GM23338 (cell line): Measurements from ENCODE around the gene RBPJ. TPM values are rescaled to one million over a fixed set of nuclear protein-coding genes. Genes with fewer than 3 reads are reported as not detected.

ENCODE experiments used
- ATAC-seq: fragments of 200-7000 bp; cut with Tn5 transposase; 3 replicates; pipeline ENCODE4 v1.9.1; 2020
- DNase-seq: peaks from one replicate; pipeline ENCODE4 v3.0.0-alpha.2; 2015; ENCODE audit warnings: low spot score
- H2AFZ ChIP-seq: fragments of 200-600 bp; sonication (generic); 2 replicates; pipeline ENCODE4 v1.8.0; 2016; ENCODE audit warnings: antibody characterized with exemption, mild to moderate bottlenecking, moderate library complexity
- H3F3A ChIP-seq: fragments of 200-600 bp; sonication (generic); replicated peaks from 2 replicates; pipeline ENCODE4 v1.8.0; 2017; ENCODE audit warnings: antibody characterized with exemption, mixed run types, low read depth
- H3K27ac ChIP-seq: fragments of 200-600 bp; sonication (generic); 2 replicates; pipeline ENCODE4 v1.6.1; 2016; ENCODE audit warnings: low read depth
- H3K27me3 ChIP-seq: fragments of 200-600 bp; sonication (generic); 2 replicates; pipeline ENCODE4 v1.8.0; 2016; ENCODE audit warnings: mild to moderate bottlenecking, mixed run types, moderate library complexity; ENCODE audit not compliant: insufficient read depth
- H3K36me3 ChIP-seq: fragments of 200-600 bp; sonication (generic); 2 replicates; pipeline ENCODE4 v1.8.0; 2016; ENCODE audit warnings: mild to moderate bottlenecking; ENCODE audit not compliant: insufficient read depth
- H3K4me1 ChIP-seq: fragments of 200-600 bp; sonication (generic); 2 replicates; pipeline ENCODE4 v1.8.0; 2016; ENCODE audit warnings: mild to moderate bottlenecking, moderate library complexity; ENCODE audit not compliant: insufficient read depth
- H3K4me2 ChIP-seq: fragments of 200-600 bp; sonication (generic); 2 replicates; pipeline ENCODE4 v1.7.1; 2017; ENCODE audit warnings: mixed run types
- H3K4me3 ChIP-seq: fragments of 200-600 bp; sonication (generic); 2 replicates; pipeline ENCODE4 v1.6.1; 2016; ENCODE audit warnings: mixed run types
- H3K79me2 ChIP-seq: fragments of 200-600 bp; sonication (generic); replicated peaks from 2 replicates; pipeline ENCODE4 v1.8.0; 2017; ENCODE audit warnings: mild to moderate bottlenecking; ENCODE audit not compliant: insufficient read depth
- H3K9me2 ChIP-seq: fragments of 200-600 bp; sonication (generic); 2 replicates; pipeline ENCODE4 v1.8.0; 2017; ENCODE audit not compliant: insufficient read depth
- H4K20me1 ChIP-seq: fragments of 200-600 bp; sonication (generic); replicated peaks from 2 replicates; pipeline ENCODE4 v1.8.0; 2017; ENCODE audit warnings: mild to moderate bottlenecking; ENCODE audit not compliant: insufficient read depth
- H3K27ac Mint-ChIP-seq: 2 replicates; pipeline ENCODE4 v1.8.0; 2020; ENCODE audit warnings: inconsistent platforms, mild to moderate bottlenecking, moderate library complexity, mixed read lengths
- H3K27me3 Mint-ChIP-seq: 3 replicates; pipeline ENCODE4 v1.8.0; 2022; ENCODE audit warnings: low read depth, mild to moderate bottlenecking, moderate library complexity, mixed read lengths, inconsistent platforms; ENCODE audit not compliant: insufficient read depth, poor library complexity
- H3K36me3 Mint-ChIP-seq: 3 replicates; pipeline ENCODE4 v1.8.0; 2021; ENCODE audit warnings: low read depth, mild to moderate bottlenecking, inconsistent platforms, moderate library complexity, mixed read lengths
- H3K4me1 Mint-ChIP-seq: 3 replicates; pipeline ENCODE4 v1.8.0; 2020; ENCODE audit warnings: mild to moderate bottlenecking, inconsistent platforms, mixed read lengths
- H3K4me3 Mint-ChIP-seq: 3 replicates; pipeline ENCODE4 v1.8.0; 2021; ENCODE audit warnings: moderate library complexity, mild to moderate bottlenecking, inconsistent platforms, mixed read lengths
- H3K9me3 Mint-ChIP-seq: 3 replicates; pipeline ENCODE4 v1.8.0; 2020; ENCODE audit warnings: moderate library complexity, mild to moderate bottlenecking, inconsistent platforms, mixed read lengths
- CREB1 ChIP-seq: fragments of 250-450 bp; sonication (Bioruptor Pico); IDR thresholded peaks from 2 replicates; pipeline ENCODE4 v1.5.0; 2020; ENCODE audit warnings: low read depth, mild to moderate bottlenecking, moderate library complexity
- CTCF ChIP-seq, 2 experiments: fragments of 200-600 bp in 1 of 2; sonication (generic) in 1 of 2; conservative IDR thresholded peaks; 2 replicates each; pipeline versions ENCODE4 v1.5.1 to v1.6.1; 2016 to 2017; ENCODE audit warnings: antibody characterized with exemption in 2 of 2, low read depth in 2 of 2, mild to moderate bottlenecking in 2 of 2, moderate library complexity in 1 of 2
- ETS1 ChIP-seq: IDR thresholded peaks from 2 replicates; pipeline ENCODE4 v1.6.1; 2016; ENCODE audit warnings: antibody characterized with exemption
- EZH2 ChIP-seq: fragments of 200-600 bp; sonication (generic); IDR thresholded peaks from one replicate; pipeline ENCODE4 v1.8.0; 2017; ENCODE audit warnings: antibody characterized with exemption, mild to moderate bottlenecking, low read depth; ENCODE audit not compliant: unreplicated experiment
- EZH2phosphoT487 ChIP-seq: fragments of 200-600 bp; sonication (generic); IDR thresholded peaks from one replicate; pipeline ENCODE4 v1.8.1; 2018; ENCODE audit warnings: antibody characterized with exemption; ENCODE audit not compliant: unreplicated experiment
- JUNB ChIP-seq: IDR thresholded peaks from one replicate; pipeline ENCODE4 v1.6.1; 2016; ENCODE audit warnings: antibody characterized with exemption; ENCODE audit not compliant: unreplicated experiment
- NANOG ChIP-seq: IDR thresholded peaks from 2 replicates; pipeline ENCODE4 v1.6.1; 2016; ENCODE audit warnings: antibody characterized with exemption, borderline replicate concordance
- POLR2AphosphoS5 ChIP-seq: IDR thresholded peaks from 2 replicates; pipeline ENCODE4 v1.6.1; 2016; ENCODE audit warnings: antibody characterized with exemption, low read depth
- REST ChIP-seq: IDR thresholded peaks from one replicate; pipeline ENCODE4 v1.6.1; 2018; ENCODE audit warnings: antibody characterized with exemption; ENCODE audit not compliant: unreplicated experiment
- STAT1 ChIP-seq: IDR thresholded peaks from one replicate; pipeline ENCODE4 v1.6.1; 2016; ENCODE audit warnings: antibody characterized with exemption; ENCODE audit not compliant: unreplicated experiment
- ZNF114 ChIP-seq: fragments of 250-450 bp; sonication (Bioruptor Pico); IDR thresholded peaks from 2 replicates; pipeline ENCODE4 v1.5.0; 2020; ENCODE audit warnings: mild to moderate bottlenecking, moderate library complexity
- ZNF331 ChIP-seq: fragments of 250-450 bp; sonication (Bioruptor Pico); IDR thresholded peaks from 2 replicates; pipeline ENCODE4 v1.5.0; 2020; ENCODE audit warnings: low read depth, mild to moderate bottlenecking, moderate library complexity
- ZNF462 ChIP-seq: fragments of 250-450 bp; sonication (Bioruptor Pico); IDR thresholded peaks from 2 replicates; pipeline ENCODE4 v1.5.0; 2020; ENCODE audit warnings: mild to moderate bottlenecking, moderate library complexity
- polyA plus RNA-seq: library from polyadenylated mRNA; unstranded; fragments of >200 nt; fragmentation: Nextera tagmentation; extraction: Ambion mirVana; gene quantifications from 2 replicates; pipeline ENCODE4 v1.2.1, GENCODE V29; 2016
- total RNA-seq: library from RNA; depleted of rRNA; stranded (reverse); fragments of >200 nt; shearing (Covaris generic); gene quantifications from 2 replicates; pipeline ENCODE4 v1.2.3, GENCODE V29; 2014

Gene RBPJ
- total and polyA plus RNA-seq, 2 experiments from 2014 or later: 212 to 457 TPM

GRCh38 chr4:26471890-26472289, 151.1 kb downstream of the RBPJ start:
- no peaks in the 10 kb centered on the region for H3K27me3 ChIP-seq
- 0 out of 2 replicates have a peak, but pooled peaks cover 3% of the 10 kb centered on the region for H3K9me2 ChIP-seq
- TF ChIP-seq ZNF462 (no peak), EZH2phosphoT487 (no peak), ETS1 (no peak), STAT1 (no peak), CTCF (conservative IDR thresholded peaks at IDR 0.05; ENCODE audit: low read depth in 2 of 2) (no peak), NANOG (no peak), ZNF114 (no peak), REST (no peak), POLR2AphosphoS5 (no peak), JUNB (no peak), ZNF331 (CRISPR knock-in tag) (no peak), EZH2 (no peak), CREB1 (no peak)
- peaks cover 5% of the 10 kb centered on the region for H3K4me1 ChIP-seq
- DNase-seq (no peak), ATAC-seq (no peak)
- Mint-ChIP-seq H3K4me3 (no peak overlapping the region), H3K36me3 (no peaks in the 10 kb centered on the region), H3K9me3 (no peaks in the 10 kb centered on the region; the same call in 2 of the 3 replicates), H3K27ac (no peak overlapping the region), H3K27me3 (peaks cover 6% of the 10 kb centered on the region), H3K4me1 (peaks cover 5% of the 10 kb centered on the region)
- H3K27ac ChIP-seq: no peak overlapping the region
- H4K20me1 ChIP-seq: no peaks in the 10 kb centered on the region
- H3K4me2 ChIP-seq: no peak overlapping the region
- H2AFZ ChIP-seq: 0 out of 2 replicates have a peak overlapping the region, but pooled peaks have one; percentile 47
- H3K4me3 ChIP-seq: no peak overlapping the region
- H3K79me2 ChIP-seq: no peaks in the 10 kb centered on the region
- no peaks in the 10 kb centered on the region for H3F3A ChIP-seq
- H3K36me3 ChIP-seq: no peaks in the 10 kb centered on the region
